GM18909 (cell line): ENCODE measurements around the gene COQ10A.
"Not testable (repeated sequence)": the region's sequence is repeated elsewhere in the genome, so short reads cannot be mapped to it uniquely, and the experiment has no call there.

Experiments
- ATAC-seq: cut with Tn5 transposase; IDR thresholded peaks from one replicate; pipeline ENCODE4 v1.9.1; 2021; ENCODE audit warnings: mild to moderate bottlenecking; ENCODE audit not compliant: unreplicated experiment, poor library complexity

Gene COQ10A

DNA sequence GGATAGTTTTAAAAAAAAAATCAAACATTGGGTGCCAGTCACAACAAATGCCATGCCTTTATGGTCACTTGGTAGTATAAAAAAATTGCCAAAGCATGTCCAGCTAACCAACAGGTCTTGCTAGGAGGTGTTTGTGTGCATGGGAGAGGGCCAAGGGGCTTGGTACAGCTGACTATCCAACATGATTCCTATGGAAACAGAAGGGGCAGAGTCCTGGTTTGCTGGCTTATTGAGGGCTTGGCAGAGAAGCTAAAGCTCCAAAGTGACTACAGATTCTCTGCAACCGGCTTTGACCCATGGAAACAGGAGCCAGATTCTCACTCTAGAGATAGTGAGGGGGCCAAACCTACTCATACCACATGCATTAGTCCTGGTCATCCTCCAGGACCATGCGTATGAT is 5.7 kb downstream of the COQ10A start:
- ATAC-seq, result not testable (repeated sequence)

DNA sequence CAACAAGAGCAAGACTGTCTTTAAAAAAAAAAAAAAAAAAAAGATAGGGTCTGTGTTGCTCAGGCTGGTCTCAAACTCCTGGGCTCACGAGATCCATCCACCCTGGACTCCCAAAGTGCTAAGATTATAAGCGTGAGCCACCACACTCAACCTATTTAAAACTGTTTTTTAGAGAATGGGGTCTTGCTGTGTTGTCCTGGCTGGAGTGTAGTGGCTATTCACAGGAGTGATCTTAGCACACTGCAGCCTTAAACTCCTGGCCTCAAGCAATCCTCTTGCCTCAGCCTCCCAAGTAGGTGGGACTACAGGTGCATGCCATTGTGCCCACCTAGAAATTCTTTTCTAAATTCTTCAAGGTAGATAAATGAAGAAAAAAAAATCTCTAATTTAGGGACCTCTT is 7.6 kb downstream of the COQ10A start:
- no peak for ATAC-seq

GRCh38 chr12:56278905-56279304 is 12.2 kb downstream of the COQ10A start:
- no peak for ATAC-seq

GRCh38 chr12:56280849-56281248 is 14.1 kb downstream of the COQ10A start:
- no peak for ATAC-seq

GRCh38 chr12:56282030-56282429 is 15.3 kb downstream of the COQ10A start:
- ATAC-seq, result no peak

DNA sequence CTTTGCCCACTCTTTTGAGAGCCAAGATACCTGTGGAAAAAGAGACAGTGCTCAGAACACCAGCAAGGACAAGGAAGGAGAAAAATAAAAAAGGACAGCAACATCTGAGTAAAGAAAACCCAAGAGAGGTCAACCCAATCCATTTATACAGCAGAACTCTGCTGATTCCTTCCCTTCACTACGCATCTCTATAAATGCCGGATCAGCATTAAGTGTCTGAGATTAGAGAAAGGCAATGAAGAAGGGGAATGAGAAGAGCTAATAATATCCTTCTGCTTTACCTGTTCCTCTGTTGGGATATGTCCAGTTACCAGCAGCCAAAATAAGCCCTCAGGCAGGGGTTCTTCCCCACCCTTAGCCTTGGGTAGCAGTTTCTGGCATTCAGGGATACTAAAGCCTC is 15.8 kb downstream of the COQ10A start:
- ATAC-seq, result no peak

GRCh38 chr12:56284263-56284662 is 17.5 kb downstream of the COQ10A start:
- not testable (repeated sequence) for ATAC-seq

- no peak for ATAC-seq
Measured at GRCh38 chr12:56286044-56286830, 19.5 kb downstream of the COQ10A start.

- ATAC-seq, result no peak
Measured at GRCh38 chr12:56288705-56289387, 22.1 kb downstream of the COQ10A start.

DNA sequence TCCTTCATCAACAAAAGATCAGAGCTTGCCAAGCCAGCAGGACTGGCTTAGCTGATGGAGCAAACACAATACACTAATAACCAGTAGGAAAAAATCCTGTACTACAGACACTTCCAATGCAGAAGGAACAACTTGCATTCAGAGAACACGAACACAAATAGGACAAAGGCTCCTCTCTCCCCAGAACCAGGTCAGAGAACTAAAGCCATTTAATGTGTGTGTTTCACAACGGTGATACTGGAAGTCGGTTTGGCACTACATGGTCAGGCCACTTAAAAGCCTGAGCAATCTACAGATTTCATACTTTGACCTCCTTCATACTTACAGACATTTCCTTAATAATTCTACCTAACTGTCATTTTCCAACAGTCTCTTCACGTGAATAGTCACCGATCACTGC is 27.1 kb downstream of the COQ10A start:
- no peak for ATAC-seq

GRCh38 chr12:56296295-56296694 is 29.6 kb downstream of the COQ10A start:
- no peak for ATAC-seq

- ATAC-seq, result no peak
Measured at GRCh38 chr12:56297400-56297799, 30.7 kb downstream of the COQ10A start.

GRCh38 chr12:56298828-56299227 is 32.1 kb downstream of the COQ10A start:
- ATAC-seq, result no peak

GRCh38 chr12:56299308-56299852 is 32.6 kb downstream of the COQ10A start:
- ATAC-seq, result no peak

DNA sequence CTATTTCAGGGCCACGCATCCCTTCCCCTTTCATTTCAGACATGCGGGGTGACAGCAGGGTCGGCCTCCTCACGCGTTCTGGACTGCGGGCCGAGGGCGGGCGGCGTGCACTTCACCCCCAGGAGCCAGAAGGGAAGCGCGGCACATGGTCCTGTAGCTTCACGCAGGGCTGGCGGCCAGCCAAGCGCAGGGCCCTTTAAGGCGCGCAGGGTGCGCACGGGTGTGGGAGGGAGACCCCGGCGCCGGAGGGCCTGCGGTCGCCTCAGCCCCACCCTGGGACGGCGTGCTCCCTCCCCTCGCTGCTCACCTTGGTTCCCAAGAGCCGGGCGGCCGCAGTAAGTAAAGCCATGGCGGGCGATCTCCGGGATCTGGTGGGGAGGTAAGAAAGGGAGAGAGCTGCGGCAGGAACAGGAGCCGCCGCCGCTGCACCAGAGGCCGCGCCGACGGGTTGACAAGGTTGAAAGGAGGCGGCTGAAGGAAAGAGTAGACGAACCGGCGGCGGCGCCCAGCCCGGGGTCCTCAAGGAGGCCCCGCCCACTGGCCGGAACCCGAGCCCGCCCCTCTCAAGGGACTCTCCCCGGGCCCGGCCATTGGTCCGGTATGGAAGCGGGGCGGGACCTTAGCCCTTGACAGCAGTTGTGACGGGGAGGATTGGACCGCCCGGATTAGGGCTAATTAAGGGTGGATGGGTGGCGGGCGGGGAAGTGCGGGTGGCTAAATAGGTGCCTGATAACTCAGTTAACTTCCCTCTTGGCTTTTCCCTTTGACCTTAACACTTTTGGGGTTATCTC is 33.3 kb downstream of the COQ10A start, which contains the start of gene CS:
CS (minus strand) TSS at position 478 of the 791 bp plus-strand sequence; CDS start at position 349, 129 bp downstream.
- peak; percentile 89 for ATAC-seq

DNA sequence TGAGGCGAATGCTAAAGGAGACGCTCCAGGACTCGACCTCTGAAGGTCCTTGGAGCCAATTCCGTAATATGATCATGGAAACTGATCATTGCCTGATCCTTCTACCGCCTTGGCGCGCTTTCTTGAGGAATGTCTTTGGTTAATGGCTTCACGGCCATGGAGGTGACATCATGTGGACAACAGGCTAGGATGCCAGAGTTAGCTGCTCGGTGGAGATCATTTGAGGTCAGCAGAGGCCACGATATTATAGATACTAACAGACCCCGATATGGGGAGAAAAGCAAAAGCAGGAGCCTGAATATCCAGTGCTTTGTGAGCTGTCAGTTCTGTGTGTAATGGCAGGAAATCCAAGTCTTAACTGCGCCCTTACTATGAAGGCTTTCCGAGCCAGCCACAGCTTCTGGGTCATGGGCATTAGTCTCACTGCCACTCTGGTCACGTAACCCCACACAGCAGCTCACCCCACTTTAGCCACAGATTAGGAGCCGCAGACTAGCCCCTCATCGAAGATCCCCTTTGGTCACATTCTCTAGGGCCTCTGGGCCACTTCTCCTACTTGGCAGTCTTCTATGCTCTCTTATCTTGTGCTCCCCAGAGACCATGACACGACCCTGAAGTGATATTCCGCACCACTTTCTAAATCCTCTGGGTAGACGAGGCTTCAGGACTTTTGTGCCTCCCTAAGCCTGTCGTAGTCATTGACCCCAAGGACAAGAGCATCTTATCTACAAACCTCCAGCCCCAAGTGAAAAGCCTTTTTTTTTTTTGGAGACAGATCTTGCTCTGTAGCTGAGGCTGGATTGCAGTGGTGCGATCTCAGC is 34.1 kb downstream of the COQ10A start:
- no peak for ATAC-seq

DNA sequence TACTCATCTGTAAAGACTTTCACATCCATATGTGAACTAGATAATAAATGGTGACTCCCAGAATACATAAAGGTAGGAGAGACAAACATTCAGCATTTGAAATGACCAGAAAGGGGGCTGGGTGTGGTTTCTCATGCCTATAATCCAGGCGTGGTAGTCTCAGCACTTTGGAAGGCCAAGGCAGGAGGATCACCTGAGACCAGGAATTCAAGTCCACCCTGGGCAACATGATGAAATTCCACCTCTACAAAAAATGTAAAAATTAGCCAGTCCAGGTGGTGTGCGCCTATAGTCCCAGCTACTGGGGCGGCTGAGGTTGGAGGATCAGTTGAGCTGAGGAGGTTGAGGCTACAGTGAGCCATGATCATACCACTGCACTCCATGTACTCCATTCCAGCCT is 37.5 kb downstream of the COQ10A start:
- no peak for ATAC-seq

- ATAC-seq, result no peak
Measured at GRCh38 chr12:56304872-56305590, 38.3 kb downstream of the COQ10A start.
